ENCODE measurements around the gene MYH3. TPM values are rescaled to one million over a fixed set of nuclear protein-coding genes. Genes with fewer than 3 reads are reported as not detected.

MYH3 gene
- 1.3 and 3.1 TPM in 2 replicates for total RNA-seq
- 0.72 and 1.7 TPM in 2 replicates for polyA plus RNA-seq

DNA sequence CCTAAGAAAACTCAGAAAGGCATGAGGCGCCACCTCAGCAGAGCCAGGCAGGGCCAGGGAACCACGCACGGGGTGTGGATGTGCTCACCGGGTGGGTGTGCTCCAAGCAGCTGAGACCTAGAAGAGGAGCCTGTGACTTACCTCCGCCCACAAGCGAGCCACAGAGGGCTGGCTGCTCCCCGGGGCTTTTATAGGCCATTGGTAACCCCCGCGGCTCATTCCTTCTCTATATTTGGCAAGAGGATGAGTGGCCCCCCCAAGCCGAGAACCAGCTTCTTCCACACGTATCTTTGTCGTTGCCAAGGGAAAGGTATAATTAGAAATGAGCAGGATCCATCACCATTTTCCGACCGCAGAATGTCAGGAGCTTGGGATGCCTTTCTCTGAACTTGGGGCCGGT is at the start of gene MYH3:
TSS of gene MYH3 (minus strand) at position 162 of the 400 bp plus-strand sequence. CDS start 2,245 bp downstream, outside the sequence.
- TF ChIP-seq, protein P1, sequence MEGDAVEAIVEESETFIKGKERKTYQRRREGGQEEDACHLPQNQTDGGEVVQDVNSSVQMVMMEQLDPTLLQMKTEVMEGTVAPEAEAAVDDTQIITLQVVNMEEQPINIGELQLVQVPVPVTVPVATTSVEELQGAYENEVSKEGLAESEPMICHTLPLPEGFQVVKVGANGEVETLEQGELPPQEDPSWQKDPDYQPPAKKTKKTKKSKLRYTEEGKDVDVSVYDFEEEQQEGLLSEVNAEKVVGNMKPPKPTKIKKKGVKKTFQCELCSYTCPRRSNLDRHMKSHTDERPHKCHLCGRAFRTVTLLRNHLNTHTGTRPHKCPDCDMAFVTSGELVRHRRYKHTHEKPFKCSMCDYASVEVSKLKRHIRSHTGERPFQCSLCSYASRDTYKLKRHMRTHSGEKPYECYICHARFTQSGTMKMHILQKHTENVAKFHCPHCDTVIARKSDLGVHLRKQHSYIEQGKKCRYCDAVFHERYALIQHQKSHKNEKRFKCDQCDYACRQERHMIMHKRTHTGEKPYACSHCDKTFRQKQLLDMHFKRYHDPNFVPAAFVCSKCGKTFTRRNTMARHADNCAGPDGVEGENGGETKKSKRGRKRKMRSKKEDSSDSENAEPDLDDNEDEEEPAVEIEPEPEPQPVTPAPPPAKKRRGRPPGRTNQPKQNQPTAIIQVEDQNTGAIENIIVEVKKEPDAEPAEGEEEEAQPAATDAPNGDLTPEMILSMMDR (IDR thresholded peaks at IDR 0.05; ENCODE audit: low read depth, low read length), result no peak
- Histone ChIP-seq H3K27me3 (no peaks in the 10 kb centered on the region), H3K27ac (no peak within 1 kb of the TSS), H3K9me3 (ENCODE audit: low read depth) (no peaks in the 10 kb centered on the region), H3K4me1 (ENCODE audit: low read depth) (no peaks in the 10 kb centered on the region), H3K36me3 (no peaks in the 10 kb centered on the region), H3K4me3 (no peak within 1 kb of the TSS)
- no peak for DNase-seq (ENCODE audit: low read depth in 1 of 2, low spot score in 1 of 2)

DNA sequence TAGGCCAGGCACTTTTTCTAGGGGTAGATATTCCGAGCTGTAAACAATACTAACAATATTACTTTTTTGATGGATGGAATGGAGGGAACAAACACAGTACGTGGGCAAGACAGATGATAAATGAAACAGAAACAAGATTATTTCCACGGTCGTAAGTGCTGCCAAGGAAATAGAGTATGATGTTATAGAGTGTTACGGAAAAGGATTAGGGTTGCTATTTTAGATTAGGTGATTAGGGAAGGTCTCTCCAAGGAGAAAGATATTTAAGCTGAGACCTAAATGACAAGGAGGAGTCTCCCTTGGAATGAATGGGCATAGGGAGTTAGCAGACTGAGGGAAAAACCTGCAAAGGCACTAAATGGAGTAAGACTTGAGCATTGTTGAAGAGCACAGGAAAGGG is 48.6 kb upstream of the MYH3 start:
- TF ChIP-seq, protein P1 (IDR thresholded peaks at IDR 0.05; ENCODE audit: low read depth, low read length), result no peak
- Histone ChIP-seq H3K4me1 (ENCODE audit: low read depth) (no peaks in the 10 kb centered on the region), H3K36me3 (peaks cover 11% of the 10 kb centered on the region)

DNA sequence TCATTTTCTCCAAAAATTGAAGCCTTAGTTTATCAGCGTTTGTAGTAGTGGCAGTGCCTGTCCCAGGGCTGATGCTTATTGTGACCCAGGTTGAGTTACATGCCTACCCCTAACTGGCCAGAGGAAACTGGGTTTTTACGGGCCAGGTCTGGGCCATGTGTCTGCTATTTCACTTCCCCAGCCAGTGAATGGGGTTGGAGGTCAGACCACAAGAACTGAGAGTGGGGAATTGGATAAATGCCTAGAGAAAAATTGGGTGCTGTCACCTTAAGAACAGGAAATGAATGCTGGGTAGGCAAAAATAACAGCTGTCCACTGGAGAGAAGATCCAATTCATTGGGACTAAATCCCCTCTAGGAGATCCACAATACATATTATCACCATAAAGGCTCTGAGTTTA is 45.5 kb upstream of the MYH3 start:
- H3K27ac ChIP-seq, result no peak overlapping the region
- DNase-seq (ENCODE audit: low read depth in 1 of 2, low spot score in 1 of 2), result peak in 1 of 2 donors; percentile 76

More for the DNA sequence above, 48.6 kb upstream of the MYH3 start:
- no peak overlapping the region for H3K4me3 ChIP-seq
- no peaks in the 10 kb centered on the region for H3K27me3 ChIP-seq
- DNase-seq (ENCODE audit: low read depth in 1 of 2, low spot score in 1 of 2), result no peak
- H3K27ac ChIP-seq, result no peak overlapping the region
- no peaks in the 10 kb centered on the region for H3K9me3 ChIP-seq (ENCODE audit: low read depth)

DNA sequence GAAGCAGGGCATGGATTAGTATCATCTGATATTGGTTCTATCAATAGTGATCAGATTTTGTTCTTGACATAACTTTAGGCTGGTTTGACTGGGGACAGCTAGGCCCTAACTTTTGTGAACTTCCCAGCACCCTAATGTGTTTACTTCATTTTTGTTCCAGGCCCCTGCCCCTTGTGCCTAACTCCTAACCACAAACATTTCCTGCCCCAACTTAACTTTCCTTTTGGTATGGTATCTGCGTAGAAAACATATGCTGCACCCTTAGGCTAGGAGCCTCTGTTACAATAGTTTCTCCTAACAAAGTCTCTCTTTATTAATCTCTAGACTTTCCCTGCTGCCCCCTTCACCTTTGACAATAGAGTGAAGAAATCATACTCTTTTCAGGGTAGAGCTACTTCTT is 42.7 kb upstream of the MYH3 start:
- Histone ChIP-seq H3K9me3 (ENCODE audit: low read depth) (no peaks in the 10 kb centered on the region), H3K27me3 (no peaks in the 10 kb centered on the region), H3K4me3 (no peak overlapping the region), H3K27ac (no peak overlapping the region), H3K36me3 (peaks cover 8% of the 10 kb centered on the region), H3K4me1 (ENCODE audit: low read depth) (peaks cover 15% of the 10 kb centered on the region)
- peak in 1 of 2 donors; percentile 81 for DNase-seq (ENCODE audit: low read depth in 1 of 2, low spot score in 1 of 2)
- TF ChIP-seq, protein P1 (IDR thresholded peaks at IDR 0.05; ENCODE audit: low read depth, low read length), result no peak

More for the DNA sequence above, 45.5 kb upstream of the MYH3 start:
- TF ChIP-seq, protein P1 (IDR thresholded peaks at IDR 0.05; ENCODE audit: low read depth, low read length), result no peak
- no peaks in the 10 kb centered on the region for H3K27me3 ChIP-seq
- peaks cover 6% of the 10 kb centered on the region for H3K4me1 ChIP-seq (ENCODE audit: low read depth)
- H3K9me3 ChIP-seq (ENCODE audit: low read depth), result no peaks in the 10 kb centered on the region
- H3K36me3 ChIP-seq, result peaks cover 7% of the 10 kb centered on the region
- H3K4me3 ChIP-seq, result no peak overlapping the region

DNA sequence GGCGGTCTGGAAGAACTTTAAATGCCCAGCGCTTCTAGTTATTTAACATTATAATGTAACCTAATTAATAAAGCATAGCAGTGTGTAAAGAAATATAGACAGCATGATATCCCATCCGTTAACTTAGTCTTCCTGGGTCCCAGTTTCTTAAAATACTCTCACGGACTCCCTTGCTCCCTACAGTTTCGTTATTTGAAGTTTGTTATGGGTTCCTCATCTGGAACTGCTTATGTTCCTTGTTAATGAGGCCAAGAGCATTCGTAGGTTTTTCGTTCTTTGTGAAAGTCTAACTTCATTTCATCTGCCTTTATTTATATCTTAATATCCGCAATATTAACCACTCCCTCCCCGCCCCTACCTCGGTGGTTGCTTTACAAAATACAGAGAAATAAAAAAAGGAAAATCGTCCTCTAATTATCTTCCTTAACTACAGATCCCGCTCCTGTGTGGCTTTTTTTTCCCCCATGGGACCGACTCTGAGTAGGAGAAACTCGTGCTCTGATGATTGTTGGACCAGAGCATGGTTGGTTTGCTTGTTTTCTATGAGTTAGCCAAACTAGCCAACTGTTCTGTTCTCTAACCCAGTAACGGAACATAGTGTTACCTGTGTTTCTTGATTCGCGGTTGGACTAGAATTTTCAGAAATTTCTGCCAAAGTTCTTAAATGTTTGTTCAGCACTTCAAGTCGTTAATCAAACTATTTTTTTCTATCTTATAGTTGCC is 41.1 kb upstream of the MYH3 start:
- Histone ChIP-seq H3K27me3 (no peaks in the 10 kb centered on the region), H3K27ac (peak overlapping the region; percentile 94), H3K4me3 (peak overlapping the region; percentile 92), H3K4me1 (ENCODE audit: low read depth) (peaks cover 15% of the 10 kb centered on the region), H3K36me3 (peaks cover 23% of the 10 kb centered on the region), H3K9me3 (ENCODE audit: low read depth) (no peaks in the 10 kb centered on the region)
- TF ChIP-seq, protein P1 (IDR thresholded peaks at IDR 0.05; ENCODE audit: low read depth, low read length), result no peak
- DNase-seq (ENCODE audit: low read depth in 1 of 2, low spot score in 1 of 2), result peak in 1 of 2 donors; percentile 55

Data from cardiac muscle cell (in vitro differentiated cells and primary cell).